Measurements from ENCODE around the gene C1orf53.
"Not testable (repeated sequence)": the region's sequence is repeated elsewhere in the genome, so short reads cannot be mapped to it uniquely, and the experiment has no call there.

The C1orf53 gene

DNA sequence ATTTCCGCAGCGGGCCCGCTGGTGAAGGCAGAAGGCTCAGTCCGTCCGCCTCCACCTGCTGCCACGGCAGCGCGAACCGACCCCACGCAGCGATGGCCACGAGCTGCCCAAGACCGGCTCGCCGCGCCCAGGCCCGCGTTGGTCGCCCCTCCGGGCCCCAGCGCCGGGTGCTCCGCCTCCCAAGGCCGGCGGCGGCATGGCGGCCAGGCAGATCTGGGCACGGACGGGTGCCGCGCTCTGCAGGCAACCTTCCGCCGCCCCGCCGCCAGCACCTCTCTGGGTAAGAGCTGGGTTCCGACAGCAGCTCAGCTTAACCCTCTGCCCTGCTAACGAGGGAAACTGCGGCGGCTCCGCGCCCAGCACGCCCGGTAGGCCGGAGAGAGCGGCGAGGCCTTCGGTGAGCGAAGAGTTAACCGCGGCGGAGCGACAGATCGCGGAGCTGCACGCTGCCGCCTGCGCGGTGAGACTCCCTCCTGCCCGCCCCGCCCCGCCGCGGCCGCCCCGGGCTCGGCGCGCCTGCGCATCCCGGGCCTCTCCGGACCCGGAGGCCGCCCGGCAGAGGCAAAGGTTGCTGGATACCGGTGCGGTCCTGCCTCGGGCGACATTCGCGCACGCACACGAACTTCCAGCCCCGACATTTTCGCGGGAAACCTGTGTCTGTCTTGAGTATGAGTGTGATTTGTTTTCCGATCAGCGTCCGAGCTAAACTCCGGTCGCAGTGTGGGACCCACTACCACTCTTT, at the start of gene C1orf53:
Gene C1orf53 (plus strand): TSS at position 177 of the 742 bp plus-strand sequence. CDS start 20 bp downstream, at position 197.
- peak; percentile 82 for DNase-seq

DNA sequence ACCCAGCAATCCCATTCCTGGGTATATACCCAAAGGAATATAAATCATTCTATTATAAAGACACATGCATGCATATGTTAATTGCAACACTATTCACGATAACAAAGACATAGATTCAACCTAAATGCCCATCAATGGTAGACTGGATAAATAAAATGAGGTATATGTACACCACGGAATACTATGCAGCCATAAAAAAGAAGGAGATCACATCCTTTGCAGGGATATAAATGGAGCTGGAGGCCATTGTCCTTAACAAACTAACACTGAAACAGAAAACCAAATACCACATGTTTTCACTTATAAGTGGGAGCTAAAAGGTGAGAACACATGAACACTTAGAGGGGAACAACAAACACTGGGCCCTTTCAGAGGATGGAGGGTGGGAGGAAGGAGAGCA, 46.7 kb upstream of the C1orf53 start:
- not testable (repeated sequence) for DNase-seq

DNA sequence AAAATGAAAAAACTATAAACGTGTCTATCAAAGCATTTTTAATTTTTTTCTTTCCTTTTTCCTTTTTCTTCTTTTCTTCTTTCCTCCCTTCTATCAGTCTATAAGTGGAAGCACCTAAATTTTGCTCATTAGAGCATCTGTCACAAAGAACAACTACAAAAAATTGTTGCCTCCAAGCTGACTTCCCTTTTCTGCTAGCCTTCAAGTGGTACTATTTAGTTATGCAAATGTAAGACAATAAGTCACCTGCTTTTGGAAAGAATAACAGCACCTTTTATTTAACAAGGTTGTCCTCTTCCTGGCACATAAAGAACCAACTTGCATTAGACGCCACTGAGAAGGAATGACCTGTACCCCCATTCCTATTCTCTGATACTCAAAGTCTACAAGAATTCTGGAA, 45.0 kb upstream of the C1orf53 start:
- DNase-seq, result no peak

DNA sequence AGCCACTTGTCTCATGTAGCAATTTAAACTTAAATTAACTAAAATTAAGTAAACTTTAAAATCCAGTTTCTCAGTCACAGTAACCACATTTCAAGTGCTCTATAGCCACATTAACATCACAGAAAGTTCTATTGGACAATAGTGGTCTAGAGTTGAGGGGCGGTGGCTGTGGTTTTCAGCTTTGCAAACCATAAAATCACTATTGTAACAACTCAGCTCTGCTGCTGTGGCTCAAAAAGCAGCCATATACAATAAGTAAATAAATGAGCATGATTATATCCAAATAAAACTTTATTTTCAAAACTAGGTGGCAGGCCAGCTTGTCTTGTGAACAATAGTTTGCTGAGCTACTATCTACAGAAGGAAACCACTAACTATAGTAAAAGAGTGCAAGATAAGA, 43.4 kb upstream of the C1orf53 start:
- DNase-seq, result no peak

DNA sequence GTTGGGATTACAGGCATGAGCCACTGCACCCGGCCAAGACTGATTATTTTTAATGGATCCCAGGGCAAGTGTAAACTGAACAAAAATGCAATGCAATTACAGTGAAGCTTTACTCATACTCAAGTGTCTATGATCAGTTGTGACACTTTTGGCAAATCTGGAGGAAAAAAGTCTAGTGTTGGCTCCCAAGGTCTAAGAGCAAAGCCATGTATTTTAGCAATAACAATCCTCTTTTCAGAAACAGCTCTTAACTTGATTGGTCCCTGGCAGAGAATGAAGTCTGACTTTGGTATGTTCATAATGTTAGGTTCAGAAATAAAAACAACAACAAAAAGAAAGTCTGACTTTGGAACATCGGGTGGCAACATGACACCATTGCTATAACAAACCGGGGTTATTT, 40.2 kb upstream of the C1orf53 start:
- no peak for DNase-seq

DNA sequence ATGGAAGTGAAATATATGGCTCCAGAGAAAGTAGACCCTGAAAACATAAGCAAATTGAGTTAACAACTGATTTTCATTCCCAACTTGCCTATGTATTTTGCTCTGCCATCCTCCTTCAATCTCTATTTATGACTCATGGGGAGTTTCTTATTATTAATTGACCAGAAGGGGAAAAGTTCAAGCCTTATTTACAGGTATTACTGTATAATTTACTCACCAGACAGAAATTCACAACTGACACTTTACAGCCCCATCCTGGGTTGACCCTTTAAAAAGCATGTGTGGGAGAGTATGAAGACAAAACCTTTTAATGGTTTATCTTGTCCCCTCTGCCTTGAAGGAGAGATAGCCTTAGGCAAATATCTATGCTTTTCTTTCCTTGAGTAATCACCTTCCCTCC, 39.8 kb upstream of the C1orf53 start:
- DNase-seq, result no peak

DNA sequence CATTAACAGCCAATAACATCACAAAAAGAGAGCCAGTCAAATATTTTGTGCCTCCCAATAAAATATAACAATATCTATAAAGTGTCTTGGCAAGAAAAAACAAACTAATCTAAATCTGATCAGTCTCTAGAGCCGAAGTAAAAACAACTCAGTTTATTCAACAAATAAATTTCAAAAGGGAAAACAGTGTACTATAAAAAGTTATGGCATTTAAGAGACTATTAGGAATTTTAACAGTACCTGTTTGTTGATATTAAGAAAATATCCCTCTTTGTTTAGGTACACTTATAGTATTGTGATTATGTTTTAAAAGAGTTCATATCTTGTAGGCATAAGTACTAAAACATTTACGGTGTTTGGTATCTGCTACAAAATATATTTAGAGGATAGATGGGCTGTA, 36.6 kb upstream of the C1orf53 start:
- no peak for DNase-seq

DNA sequence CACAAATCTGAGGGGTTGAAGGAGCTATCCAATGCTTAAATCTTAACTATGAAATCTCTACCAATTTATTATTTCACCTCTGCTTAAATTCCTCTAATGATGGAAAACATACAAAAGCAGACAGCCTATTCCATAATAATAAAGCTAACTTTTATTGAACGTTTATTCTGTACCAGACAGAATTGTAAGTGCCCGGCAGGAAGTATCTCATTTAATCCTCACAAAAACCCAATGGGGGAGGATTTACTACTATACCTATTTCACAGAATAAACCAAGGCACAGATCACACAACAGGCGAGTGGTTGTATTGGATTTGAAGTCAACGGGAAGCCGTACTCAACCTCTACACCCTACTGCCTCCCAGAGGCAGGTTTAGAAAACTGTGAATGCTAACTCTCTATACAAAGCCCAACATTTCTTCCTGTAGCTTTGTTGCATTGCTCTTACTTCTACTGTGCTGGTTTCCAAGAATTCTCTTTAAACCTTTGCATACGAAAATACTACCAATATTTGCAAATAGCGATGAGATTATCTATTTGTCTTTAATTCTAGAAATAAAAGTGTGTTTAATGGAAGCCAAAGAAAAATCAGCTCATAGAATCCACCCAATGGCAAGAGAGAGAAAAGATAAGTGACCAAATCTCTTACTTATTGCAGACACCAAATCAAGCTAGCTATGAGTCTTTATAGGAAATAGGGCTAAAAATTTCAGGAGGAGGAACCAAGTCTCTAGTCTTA, 33.5 kb upstream of the C1orf53 start:
- peak; percentile 40 for DNase-seq

DNA sequence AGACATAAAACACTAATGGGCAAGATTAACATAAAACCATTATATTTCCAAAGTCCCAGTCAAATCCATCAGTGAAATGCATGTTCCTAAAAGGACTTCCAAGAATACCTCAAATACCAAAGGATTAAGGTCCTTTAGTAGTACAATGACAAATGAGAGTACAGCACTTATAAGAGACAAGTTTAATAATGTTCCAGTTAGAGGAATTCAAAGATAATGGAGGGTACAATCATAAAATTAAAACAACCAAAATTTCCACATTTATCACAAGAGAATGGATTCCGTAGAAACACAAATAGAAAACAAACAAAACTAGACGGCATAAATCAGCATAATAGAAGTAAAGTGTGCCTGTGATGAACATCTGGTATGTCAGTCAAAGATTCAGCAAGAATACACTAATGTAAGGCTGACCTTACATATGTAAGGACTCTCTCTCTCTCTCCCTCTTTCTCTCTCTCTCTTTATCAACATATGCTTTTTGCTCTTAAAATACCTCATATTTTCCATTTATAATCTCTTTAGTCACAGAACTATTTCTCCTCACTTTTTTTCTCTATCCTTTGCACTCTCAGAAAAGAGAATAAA, 32.8 kb upstream of the C1orf53 start:
- DNase-seq, result no peak

DNA sequence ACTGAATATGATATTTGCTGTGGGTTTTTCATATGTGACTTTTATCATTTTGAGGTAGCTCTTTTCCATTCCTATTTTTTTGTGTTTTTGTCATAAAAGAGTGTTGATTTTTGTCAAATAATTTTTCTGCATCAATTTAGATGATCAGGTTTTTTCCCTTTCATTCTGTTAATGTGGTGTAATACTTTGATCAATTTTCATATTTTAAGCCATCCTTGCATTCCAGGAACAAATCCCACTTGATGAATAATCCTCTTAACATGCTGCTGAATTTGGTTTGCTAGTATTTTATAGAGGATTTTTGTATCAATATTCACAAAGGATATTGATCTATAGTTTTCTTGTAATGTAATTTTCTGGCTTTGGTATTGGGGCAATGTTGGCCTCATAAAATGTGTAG, 25.5 kb upstream of the C1orf53 start:
- no peak for DNase-seq

DNA sequence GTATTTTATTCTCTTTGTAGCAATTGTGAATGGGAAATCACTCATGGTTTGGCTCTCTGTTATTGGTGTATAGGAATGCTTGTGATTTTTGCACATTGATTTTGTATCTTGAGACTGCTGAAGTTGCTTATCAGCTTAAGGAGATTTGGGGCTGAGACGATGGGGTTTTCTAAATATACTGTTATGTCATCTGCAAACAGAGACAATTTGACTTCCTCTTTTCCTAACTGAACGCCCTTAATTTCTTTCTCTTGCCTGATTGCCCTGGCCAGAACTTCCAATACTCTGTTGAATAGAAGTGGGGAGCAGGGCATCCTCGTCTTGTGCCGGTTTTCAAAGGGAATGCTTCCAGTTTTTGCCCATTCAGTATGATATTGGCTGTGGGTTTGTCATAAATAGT, 22.0 kb upstream of the C1orf53 start:
- DNase-seq, result not testable (repeated sequence)

DNA sequence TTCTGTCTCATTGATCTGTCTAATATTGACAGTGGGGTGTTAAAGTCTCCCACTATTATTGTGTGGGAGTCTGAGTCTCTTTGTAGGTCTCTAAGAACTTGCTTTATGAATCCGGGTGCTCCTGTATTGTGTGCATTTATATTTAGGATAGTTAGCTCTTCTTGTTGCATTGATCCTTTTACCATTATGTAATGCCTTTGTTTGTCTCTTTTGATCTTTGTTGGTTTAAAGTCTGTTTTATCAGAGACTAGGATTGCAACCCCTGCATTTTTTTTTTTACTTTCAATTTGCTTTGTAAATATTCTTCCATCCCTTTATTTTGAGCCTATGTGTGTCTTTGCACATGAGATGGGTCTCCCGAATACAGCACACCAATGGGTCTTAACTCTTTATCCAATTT, 20.2 kb upstream of the C1orf53 start:
- DNase-seq, result not testable (repeated sequence)

DNA sequence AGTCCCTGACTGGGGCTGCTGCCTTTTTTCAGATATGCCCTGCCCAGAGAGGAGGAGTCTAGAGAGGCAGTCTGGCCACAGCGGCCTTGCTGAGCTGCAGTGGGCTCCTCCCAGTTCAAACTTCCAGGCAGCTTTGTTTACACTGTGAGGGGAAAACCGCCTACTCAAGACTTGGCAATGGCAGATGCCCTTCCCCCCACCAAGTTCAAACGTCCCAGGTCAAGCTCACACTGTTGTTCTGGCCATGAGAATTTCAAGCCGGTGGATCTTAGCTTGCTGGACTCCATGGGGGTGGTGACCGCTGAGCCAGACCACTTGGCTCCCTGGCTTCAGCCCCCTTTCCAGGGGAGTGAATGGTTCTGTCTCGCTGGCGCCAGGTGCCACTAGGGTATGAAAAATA, 18.3 kb upstream of the C1orf53 start:
- no peak for DNase-seq

DNA sequence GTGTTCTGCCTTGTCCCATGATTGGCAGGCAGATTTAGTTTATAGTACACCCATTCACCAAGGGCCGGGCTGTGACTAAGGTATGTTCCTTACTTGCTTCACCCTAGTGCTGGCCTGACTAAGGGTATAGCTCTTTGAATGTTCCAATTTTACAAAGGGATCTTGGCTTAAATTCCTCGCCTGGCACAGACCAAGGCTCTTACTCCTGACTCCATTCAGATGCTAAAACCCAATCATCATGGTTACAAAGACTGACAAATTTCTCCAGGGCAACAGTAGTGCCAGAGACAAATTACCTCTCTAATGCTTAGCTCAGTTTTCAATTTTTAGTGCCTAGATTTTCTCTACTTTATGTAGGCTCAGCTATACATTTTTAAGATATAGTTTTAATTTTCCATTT, 11.5 kb upstream of the C1orf53 start:
- no peak for DNase-seq

DNA sequence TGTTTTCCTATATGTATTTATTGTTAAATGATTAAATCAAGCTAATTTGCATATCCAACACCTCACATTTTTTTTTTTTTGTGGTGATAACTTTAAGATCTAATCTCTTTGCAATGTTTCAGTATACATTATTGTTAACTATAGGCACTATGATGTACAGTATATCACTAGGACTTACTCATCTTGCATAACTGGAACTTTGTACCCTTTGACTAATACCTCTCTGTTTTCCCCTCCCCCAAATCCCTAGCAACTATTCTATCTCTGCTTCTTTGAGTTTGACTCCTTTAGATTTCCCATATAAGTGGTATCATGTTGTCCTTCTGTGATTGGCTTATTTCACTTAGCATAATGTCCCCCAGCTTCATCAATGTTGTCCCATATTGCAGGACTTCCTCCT, 9.7 kb upstream of the C1orf53 start:
- no peak for DNase-seq

DNA sequence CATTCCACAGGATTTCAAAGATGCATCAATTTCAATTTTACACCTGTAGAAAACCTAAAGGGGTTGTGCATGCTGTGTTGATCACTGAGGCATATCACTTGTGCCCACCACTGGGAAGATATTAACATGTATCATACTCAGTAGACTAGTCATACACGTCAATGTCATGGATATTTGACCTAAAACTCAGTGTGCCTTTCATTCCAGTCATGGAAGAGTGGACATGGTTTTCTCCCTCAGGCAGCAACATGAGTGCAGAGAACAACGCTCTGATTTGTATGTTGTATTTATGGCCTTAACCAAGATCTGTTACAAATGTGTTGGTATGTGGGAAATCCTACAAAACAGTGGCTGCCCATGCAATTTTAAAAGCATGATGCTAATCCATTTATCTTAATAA, 6.1 kb upstream of the C1orf53 start:
- DNase-seq, result no peak

DNA sequence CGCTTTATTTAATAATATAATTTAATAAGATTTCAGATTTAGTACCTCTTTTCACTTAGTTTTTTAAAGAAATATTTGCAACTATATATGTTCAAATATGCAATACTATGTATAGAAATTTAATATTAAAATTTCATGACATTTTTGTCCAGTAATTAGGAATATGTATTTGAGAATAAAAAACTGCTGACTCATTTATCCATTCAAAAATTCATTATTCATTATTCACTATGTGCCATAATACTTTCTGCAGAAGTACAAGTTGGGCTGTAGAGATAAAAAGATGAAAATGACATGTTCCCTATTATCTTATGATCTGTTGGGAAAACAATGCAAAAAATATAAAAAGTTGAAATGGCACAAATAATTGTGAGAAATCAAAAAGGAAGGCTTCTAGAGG, 3.4 kb upstream of the C1orf53 start:
- no peak for DNase-seq

DNA sequence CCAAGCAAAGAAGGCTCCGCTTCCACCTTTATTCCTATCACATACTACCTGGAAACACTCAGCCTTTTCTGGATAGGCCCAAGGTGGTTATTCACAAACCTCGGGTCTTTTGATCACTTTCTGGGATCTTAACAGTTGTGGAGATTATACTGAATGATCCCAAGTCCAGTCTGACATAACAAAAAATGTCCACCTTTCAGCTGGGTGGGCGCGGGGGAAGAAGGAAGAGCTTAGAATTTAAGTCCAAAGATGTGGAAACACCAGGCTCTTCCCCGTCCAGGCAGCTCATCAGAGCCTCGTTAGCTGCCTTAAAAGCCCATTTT, 338 bp upstream of the C1orf53 start:
- no peak for DNase-seq

DNA sequence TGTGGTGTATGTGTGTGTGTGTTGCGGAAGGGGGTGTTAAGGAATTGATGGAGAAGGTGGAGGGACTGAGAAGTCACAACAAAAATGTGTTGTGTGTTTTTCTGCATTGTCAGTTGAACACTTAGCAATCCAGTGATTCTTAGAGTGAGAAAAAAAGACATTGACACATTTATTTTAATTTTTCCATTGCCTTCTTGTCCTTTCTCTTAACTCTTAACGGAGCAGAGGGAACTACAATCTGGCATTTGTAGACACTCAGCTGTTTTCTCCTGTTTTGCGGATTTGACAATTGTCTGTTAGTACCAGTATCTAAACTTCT, 725 bp downstream of the C1orf53 start:
- DNase-seq, result no peak

DNA sequence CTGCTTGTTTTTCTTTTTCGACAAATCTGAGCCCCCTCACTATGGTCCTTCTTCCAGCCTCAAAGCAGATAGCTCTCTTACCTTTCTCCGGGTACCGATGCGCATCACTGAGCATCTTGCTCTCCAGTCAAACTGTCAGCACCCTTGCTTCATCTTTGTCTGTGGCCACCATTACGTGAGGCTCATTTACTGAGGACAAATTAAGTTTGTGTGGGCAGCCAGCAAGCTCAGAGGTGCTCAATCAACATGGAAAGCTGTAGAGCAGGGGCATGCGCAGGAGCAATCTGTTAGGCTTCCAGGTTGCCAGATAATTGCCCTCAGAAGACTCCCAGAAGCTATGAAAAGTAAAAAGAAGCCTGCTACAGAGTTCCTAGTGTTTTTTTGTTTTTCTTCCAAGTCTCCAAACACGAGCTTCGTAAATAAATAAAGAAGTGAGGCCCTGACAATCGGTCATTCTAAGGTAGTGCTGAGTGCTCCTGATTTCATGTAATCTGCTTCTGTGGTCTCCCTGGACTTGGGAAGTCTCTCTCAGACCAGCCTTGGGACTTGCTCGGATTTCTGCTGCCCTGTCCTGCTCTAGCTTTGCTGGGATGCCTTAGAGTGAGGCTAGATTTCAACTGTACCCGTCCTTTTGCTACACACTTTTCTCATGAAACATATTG, 1.8 kb downstream of the C1orf53 start:
- DNase-seq, result no peak

DNA sequence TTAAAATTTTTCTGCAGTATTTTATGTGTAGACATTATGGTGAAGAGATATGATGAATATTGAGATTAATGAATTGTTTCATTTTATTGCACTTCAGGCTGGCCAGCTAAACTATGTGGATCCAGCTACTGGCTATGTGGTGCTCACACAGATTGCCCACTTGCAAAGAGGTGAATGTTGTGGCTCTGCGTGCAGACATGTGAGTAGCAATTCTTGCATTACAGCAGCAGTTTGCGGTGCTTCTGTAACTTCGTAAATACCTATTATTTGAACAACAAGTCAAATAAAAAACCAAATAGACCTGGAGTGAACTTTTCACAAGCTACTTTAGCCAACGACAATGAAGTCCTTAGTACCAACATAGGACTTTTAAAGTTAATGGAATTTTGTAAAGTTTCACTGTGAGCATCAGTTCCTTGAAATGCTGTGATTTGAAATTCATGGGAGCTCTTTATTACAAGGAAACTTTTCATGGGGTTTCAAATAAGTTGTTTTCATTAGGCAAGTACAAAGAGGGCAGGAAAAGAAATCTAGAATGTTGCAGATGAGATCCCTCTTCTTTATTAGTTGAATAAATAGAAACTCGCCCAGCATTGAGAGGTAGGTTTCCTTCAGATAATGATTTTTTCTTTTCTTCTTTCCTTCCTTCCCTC, 3.4 kb downstream of the C1orf53 start:
- no peak for DNase-seq

DNA sequence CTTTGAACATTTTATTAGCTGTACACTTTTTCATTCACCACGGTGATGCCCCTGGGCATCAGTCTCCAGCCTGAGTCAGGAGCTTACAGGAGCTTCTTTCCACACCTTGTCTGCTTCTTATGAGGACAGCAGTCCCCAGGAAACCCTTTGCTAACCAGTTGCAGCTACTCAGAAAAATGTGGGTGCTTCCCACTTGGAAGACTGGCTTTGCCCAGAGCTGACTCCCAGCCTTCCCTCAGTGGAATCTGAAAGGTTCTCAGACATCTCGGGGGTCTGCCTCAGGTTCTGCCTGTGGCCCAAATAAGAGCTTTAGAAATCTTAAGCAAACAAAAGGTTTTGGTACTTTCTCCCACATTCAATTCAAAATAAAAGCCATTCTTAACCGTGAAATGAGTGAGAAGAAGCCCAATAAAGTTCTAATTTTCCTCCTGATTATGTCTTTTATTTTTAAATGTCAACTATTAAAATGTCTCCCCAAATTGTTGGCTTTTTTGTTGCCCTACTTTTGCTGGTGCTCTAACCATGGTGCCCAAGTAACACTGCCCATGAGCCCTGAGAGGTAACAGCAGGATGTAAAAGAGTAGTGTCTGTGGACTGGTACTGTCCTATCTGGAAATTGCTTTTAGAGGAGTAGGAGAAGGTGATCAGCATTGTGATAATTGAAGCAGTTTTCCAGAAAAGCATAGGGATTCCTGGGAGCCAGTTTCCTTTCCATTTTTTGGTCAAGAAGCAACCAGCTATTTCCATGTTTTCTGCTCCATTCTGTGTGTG, 5.6 kb downstream of the C1orf53 start:
- no peak for DNase-seq
